AG04449 (cell line): ENCODE results near the gene SGK2.

ENCODE experiments used
- CTCF ChIA-PET: fragments of 350-600 bp; formaldehyde crosslinking; extraction: SDS; loops from one replicate; lab custom pipeline; 2021; ENCODE audit warnings: antibody characterized with exemption; lab: Yijun Ruan, JAX
- POLR2A ChIA-PET: fragments of 400-600, 350-600 bp; formaldehyde crosslinking; extraction: SDS; loops from one replicate; lab custom pipeline; 2020; ENCODE audit warnings: antibody characterized with exemption, inconsistent platforms; lab: Yijun Ruan, JAX
- DNase-seq: peaks from one replicate; pipeline ENCODE4 v3.0.0-alpha.2; 2010; ENCODE audit warnings: low read depth, low spot score
- H3K4me3 ChIP-seq: 2 replicates; pipeline ENCODE4 v1.5.1; 2011; ENCODE audit warnings: low read depth, mild to moderate bottlenecking, control low read depth, low read length
- TF ChIP-seq, protein P1 (sequence below): IDR thresholded peaks from one replicate; pipeline ENCODE4 v1.5.1; 2011; ENCODE audit warnings: mild to moderate bottlenecking, moderate library complexity, low read length, control low read depth, inconsistent platforms; ENCODE audit not compliant: insufficient read depth; ENCODE audit errors: missing control alignments

SGK2 gene

GRCh38 chr20:43515628-43516027, 43.2 kb upstream of the SGK2 start:
- ChIA-PET POLR2A (no interaction called here), CTCF (interaction anchor here (1.2 to 2.5 kb wide), 3 partner anchors 16 to 25 kb away, joined by 3 to 14 read pairs (median 4); no protein-coding TSS in a partner anchor)
- TF ChIP-seq, protein P1, sequence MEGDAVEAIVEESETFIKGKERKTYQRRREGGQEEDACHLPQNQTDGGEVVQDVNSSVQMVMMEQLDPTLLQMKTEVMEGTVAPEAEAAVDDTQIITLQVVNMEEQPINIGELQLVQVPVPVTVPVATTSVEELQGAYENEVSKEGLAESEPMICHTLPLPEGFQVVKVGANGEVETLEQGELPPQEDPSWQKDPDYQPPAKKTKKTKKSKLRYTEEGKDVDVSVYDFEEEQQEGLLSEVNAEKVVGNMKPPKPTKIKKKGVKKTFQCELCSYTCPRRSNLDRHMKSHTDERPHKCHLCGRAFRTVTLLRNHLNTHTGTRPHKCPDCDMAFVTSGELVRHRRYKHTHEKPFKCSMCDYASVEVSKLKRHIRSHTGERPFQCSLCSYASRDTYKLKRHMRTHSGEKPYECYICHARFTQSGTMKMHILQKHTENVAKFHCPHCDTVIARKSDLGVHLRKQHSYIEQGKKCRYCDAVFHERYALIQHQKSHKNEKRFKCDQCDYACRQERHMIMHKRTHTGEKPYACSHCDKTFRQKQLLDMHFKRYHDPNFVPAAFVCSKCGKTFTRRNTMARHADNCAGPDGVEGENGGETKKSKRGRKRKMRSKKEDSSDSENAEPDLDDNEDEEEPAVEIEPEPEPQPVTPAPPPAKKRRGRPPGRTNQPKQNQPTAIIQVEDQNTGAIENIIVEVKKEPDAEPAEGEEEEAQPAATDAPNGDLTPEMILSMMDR = no peak
- no peak for DNase-seq
- H3K4me3 ChIP-seq = no peak overlapping the region; the same call in 1 of the 2 replicates

DNA sequence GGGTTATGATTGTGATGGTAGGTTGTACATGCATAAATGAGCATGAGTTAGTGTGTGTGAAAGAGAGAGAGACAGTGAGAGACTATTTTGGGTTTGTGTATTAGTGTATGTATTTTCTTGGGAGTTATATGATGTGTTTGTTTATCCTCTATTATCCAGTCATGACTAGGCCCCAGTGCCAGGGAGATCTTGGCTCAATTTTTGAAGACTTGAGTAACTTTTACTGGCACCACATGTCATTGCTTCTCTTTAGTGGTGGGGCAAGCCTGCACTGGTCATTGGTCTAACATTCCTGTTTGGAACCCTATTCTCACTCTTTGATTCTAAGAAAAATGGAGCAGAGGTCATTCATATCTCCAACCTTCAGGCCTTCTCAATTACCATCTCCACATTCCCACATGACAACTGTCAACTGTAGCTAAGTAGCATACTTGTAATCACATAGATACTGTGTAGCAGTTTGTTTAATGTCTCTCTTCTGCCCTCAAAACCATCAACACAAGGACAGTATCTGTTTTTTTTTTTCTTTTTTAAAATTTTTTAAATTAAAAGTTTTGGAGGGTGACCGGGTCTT, 42.5 kb upstream of the SGK2 start:
- CTCF ChIA-PET = no interaction called here
- POLR2A ChIA-PET = no interaction called here
- H3K4me3 ChIP-seq = no peak overlapping the region
- TF ChIP-seq, protein P1 = no peak
- DNase-seq = no peak

GRCh38 chr20:43520074-43520630, 38.7 kb upstream of the SGK2 start:
- ChIA-PET POLR2A (no interaction called here), CTCF (no interaction called here)
- H3K4me3 ChIP-seq = no peak overlapping the region
- no peak for DNase-seq
- TF ChIP-seq, protein P1 = no peak

DNA sequence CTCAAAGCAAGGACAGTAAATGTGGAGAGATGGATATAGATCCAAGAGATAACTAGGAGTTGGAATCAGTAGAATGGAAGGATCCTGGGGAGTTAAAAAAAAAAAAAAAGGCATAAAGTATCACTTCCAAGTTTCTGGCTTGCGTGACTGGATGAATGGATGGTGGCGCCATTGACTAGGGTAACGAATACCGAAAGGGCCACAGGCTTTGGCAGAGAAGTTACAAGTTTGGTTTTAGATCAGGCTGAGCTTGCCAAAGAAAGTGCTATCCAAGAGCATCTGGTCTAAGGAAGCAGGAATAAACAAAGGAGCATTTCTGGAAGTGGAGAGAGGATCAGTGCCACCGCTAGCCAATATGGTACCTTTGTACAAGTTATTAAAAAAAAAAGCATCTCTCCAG, 33.8 kb upstream of the SGK2 start:
- DNase-seq = no peak
- ChIA-PET CTCF (interaction anchor here (8.0 kb wide), 1 partner anchor 13 kb away, joined by 86 read pairs; no protein-coding TSS in a partner anchor), POLR2A (no interaction called here)
- H3K4me3 ChIP-seq = no peak overlapping the region
- TF ChIP-seq, protein P1 = no peak

GRCh38 chr20:43528258-43528875, 30.5 kb upstream of the SGK2 start:
- no peak for DNase-seq
- H3K4me3 ChIP-seq = no peak overlapping the region
- ChIA-PET CTCF (interaction anchor here (1.3 to 8.0 kb wide), 2 partner anchors 10 to 11 kb away, joined by 3 to 86 read pairs; no protein-coding TSS in a partner anchor), POLR2A (interaction anchor here (1.5 kb wide), 1 partner anchor 71 kb away, joined by 3 read pairs; the partner anchor contains the start of gene SRSF6)
- TF ChIP-seq, protein P1 = no peak

- ChIA-PET POLR2A (interaction anchor here (1.5 kb wide), 1 partner anchor 71 kb away, joined by 3 read pairs; the partner anchor contains the start of gene SRSF6), CTCF (interaction anchor here (1.3 to 8.0 kb wide), 2 partner anchors 9 to 12 kb away, joined by 3 to 86 read pairs; no protein-coding TSS in a partner anchor)
- TF ChIP-seq, protein P1 = no peak
- no peak overlapping the region for H3K4me3 ChIP-seq
- DNase-seq = no peak
Observed at GRCh38 chr20:43529051-43529450, 29.8 kb upstream of the SGK2 start.
